ENCODE data around the gene ZNF12.
"Not testable (repeated sequence)": the region's sequence is repeated elsewhere in the genome, so short reads cannot be mapped to it uniquely, and the experiment has no call there.

The ZNF12 gene

DNA sequence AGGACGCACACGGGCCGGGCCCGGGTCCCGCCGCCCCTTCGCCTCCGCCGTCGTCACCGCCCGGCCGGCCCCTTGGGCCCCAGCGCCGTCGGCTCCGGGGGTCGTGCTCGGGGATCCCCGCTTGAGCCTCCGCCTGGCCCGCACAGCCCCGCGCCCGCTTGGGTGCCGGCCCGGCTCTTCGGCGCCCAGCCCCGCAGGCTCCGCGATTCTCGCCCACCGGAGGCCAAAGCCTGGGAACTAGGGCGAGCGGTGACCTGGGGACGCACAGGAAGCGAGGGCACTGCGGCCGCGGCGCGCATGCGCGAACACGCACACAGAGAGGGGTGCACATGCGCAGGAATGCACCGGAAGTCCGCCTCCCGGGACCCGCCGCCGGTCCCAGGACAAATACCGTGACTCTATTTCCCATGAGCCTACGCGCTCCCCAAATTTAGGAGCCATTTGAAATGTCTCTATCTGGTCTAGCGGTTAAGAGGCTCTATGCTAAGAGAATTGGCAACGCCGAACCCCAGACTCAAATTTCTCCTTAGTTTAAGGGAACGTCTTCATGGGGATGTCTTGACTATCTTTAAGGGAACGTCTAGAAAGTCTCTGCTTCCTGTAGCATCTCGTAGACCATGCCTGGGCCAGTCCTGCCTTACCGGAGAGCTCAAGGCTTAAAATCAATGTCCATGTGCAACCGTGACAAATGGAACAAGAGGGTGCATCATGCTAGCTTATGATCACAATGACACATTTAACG lies at the start of gene ZNF12:
ZNF12 (minus strand) TSS at position 282 of the 742 bp plus-strand sequence. CDS start 1,774 bp downstream, outside the sequence.
- DNase-seq = peak; percentile 81

DNA sequence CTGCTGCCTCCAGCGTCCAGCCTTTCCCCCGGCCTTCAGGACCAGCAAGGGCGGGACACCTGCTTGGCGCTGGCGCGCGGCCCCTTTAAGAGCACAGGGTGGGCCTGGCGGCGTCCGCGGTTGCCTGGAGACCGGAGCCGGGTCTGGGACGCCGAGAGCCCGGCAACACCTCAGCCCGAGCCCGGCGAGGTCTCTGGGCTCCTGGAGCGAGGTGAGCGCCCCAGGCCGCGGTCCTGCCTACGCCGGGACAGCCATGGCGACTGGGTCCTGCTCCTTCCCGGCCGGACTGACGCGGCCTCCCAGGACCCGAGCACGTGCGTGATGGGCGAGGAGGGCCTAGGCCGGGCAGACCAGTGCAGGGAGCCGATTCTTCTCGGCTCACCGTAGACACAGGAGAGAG lies 47.2 kb upstream of the ZNF12 start, which contains the start of gene RSPH10B2:
RSPH10B2 (plus strand) TSS at position 140 of the 400 bp plus-strand sequence. CDS start 3,575 bp downstream, outside the sequence.
- DNase-seq = not testable (repeated sequence)

DNA sequence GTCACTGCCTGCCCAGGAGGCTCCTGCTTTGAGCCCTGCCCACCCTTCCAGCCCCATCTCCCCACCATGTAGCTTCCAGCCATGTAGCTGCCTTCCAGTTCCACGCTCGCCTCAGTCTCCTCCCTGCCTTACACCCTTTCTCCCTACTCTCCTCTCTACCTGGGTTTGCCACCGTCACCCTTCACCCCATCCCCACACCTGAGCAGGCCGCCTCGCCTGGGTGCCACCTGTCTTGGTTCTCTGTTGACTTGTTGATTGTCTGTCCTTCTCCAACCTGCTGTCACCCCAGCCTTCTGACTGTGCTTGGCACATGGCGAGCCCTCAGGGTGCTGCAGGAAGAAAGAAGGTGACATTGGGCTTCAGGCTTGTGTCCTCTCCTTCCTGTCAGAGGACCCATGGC lies 43.4 kb upstream of the ZNF12 start:
- not testable (repeated sequence) for DNase-seq

DNA sequence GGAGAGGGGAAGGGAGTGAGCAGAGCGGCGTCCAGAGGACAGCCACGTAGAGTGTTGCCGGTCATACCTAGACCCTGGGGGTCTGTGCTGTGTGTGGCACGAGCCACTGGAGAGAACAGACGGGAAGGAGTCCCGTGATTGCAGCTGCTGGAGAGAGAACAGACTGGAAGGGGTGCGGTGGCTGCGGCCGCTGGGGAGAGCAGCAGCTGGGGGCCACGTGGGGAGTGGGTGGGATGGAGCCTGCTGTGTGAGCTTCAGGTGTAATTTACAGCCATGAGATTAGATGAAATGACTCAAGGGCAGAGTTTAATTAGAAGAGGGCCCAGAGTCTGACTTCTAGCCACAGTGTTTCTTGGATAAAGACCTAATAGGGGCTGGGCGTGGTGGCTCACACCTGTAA lies 42.6 kb upstream of the ZNF12 start:
- not testable (repeated sequence) for DNase-seq

DNA sequence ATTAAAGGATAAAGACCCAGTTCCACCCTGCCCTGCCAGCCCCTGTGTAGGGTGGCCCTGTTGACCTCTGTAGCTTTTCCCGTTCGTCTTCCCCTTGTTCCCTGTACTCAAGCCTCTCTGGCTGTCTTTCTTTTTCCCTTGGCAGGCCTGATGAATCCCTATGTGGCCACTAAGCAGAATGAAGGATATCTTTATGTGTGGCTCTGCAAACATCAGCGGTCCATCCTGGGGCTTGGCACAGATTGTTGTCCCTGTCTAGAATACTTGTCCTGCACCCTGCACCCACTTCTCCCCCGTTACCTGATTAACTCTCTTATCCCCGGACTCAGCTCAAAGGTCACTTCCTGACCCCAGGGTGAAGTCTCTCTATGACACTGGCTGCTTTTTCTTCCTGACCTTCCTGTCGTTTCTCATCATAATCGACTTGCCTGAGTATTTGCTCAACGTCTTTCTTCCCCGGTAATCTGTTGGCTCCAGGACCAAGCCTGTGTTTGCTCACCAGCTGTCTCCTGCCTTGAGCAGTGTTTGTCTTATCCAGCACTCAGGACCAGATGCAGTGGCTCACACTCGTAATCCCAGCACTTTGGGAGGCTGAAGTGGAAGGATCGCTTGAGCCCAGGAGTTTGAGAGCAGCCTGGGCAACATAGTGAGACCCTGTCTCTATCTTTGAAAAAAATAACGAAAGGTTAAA lies 37.8 kb upstream of the ZNF12 start:
- DNase-seq = not testable (repeated sequence)

DNA sequence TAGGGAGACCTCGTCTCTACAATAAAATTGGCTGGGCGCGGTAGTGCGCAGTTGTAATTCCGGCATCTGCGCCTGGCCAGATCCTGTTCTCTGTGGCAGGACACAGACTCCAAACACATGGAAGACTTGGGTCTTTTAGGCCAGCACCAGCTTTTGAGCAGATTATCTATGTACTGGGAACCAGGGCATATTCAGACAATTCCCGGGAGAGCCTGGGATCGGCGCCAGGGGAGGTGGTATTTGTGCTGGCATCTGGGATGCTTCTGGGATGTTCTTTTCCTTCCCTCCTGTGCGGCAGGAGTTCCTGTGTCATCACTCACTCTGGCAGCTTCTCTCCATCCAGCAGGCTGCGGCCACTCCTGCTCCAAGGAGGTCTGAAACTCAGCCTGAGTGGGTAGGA lies 31.7 kb upstream of the ZNF12 start:
- not testable (repeated sequence) for DNase-seq

DNA sequence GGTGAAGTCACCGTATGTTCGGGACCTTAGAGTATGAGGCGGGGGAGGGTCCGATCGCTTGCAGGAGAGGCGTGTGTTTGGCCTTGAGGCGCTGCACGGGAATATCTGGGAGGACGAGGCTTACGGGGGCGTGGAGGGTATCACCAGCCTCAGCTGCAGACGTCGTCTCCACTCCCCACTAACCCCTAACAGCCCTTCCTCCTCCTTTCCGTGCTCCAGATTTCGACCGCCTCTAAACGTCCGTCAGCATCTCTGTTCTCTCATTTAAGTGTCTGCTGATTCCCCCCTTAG lies 23.5 kb upstream of the ZNF12 start:
- no peak for DNase-seq

DNA sequence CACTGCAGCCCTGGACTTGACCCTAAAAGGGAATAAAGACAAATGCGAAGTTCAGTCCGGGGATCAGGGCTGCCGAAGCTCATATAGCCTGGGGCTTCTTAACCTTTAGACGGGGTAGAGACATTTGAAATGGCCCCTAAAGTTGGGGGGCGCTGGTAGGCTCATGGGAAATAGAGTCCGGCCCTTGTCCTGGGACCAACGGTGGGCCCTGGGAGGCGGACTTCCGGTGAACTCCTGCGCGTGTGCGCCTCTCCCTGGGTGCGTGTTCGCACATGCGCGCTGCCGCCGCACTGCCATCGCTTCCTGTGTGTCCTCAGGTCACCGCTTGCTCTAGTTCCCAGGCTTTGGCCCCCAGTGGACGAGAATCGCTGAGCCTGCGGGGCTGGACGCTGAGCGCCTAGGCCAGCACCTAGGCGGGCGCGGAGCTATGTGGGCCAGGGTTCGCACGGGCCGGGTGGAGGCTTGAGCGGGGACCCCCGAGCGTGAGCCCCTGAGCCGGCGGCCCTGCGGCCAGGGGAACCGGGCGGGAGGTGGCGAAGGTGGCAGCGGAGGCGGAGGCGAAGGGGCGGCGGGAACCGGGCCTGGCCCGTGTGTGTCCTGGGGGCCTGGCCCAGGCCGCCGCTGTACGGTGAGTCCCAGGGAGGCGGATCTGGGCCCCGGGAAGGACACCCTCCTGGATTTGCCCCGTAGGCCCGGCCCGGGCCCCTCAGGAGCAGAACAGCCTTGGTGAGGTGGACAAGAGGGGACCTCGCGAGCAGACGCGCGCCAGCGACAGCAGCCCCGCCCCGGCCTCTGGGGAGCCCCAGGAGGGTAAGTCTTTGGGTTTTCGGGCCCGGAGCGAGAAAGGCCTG lies 23.0 kb upstream of the ZNF12 start:
- DNase-seq = peak; percentile 88

DNA sequence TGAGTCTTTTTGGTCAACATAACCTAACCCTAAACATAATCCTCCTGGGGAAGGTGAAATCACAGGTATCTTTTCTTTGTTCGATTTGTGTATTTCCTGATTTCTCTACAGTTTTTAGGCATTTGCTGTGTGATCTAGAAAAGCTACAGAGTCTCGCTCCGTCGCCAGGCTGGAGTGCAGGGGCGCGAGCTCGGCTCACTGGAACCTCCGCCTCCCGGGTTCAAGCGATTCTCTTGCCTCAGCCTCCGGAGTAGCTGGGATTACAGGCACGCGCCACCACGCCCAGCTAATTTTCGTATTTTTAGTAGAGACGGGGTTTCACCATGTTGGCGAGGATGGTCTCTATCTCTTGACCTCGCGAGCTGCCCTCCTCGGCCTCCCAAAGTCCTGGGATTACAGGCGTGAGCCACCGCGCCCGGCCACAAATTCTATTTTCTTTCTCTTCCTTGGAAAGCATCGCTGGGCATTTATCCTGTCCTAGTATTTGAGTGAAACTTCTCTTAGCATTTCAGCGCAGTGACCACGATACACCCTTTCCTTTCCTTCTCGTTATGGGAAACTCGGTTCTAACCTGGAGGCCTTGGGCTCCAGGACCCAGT lies 22.2 kb upstream of the ZNF12 start:
- not testable (repeated sequence) for DNase-seq

DNA sequence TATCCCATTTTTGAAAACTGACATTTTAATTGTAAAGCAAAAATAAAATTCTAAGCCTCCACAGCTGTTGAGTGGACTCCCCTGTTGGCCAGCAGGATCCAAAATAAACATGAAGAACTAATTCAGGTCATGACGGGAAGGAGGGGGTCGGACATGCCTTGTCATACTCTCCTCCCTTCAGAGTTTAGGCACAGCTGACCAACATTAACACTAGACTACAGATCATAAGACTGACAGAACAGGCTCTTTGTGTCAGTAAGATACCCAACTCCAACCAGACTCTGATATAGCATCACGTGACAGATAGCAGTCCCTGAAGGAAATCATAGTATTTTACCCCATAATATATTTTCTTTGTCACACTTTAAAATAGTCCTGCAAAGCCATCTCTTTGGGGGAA lies 20.9 kb upstream of the ZNF12 start:
- DNase-seq = no peak

DNA sequence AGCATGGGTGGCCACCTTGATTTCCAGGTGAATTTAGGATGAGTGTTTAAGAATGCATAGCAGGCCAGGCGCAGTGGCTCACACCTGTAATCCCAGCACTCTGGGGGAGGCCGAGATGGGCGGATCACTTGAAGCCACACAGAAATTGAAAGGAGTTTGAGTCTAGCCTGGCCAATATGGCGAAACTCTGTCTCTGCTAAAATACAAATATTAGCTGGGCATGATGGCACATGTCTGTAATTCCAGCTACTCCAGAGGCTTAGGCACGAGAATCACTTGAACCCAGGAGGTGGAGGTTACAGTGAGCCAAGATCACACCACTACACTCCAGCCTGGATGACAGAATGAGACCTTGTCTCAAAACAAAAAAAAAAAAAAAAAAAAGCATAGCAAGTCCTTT lies 19.6 kb upstream of the ZNF12 start:
- not testable (repeated sequence) for DNase-seq

DNA sequence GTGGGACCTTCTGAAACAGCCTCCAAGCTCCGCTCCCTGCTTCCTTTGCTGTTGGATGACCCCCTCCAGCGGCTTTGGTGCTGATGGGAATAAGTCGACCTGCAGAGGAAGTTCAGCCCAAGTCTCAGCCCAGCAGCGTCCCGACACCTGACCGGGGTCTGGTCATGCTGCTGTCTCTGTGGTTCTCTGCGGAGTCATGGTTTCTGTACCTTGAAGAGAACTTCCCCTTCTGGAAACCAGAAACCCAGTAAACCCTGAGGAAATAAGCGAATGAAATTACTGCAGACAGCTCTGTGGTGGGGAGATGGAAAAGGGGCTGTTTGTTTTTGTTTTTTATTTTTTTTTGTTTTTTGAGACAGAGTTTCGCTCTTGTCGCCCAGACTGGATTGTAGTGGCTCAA lies 18.3 kb upstream of the ZNF12 start:
- no peak for DNase-seq

DNA sequence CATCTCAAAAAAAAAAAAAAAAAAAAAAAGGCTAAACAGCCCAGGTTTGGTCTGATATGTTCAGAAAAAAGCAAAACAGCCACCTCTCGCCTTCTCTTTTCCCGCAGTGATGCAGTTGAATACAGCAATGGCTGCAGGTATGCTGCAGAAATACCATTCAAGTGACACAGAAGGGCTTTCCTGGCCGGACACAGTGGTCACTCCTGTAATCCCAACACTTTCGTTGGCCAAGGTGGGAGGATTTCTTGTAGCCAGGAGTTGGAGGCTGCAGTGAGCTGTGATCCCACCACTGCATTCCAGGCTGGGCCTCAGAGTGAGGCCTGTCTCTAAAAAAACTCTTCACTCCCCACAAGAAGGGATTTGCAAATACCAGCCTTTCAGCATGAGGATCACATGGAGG lies 17.6 kb upstream of the ZNF12 start:
- not testable (repeated sequence) for DNase-seq

DNA sequence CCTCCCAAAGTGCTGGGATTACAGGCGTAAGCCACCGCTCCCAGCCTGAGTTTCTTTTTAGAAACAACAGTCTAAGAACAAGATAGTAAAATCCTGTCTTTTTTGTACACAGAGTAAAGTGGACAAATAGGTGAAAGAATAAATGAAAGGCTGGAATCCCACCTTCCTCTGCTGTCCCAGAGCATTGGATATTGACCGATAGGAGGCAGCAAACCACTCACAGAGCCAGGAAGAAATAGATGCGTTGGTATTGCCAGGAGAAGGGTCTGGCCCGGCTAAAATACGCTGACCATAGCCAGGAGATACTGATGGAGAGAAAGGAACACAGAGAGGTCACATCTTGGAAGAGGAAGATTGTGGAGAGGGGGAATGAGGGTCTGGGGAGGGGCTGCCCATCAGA lies 11.4 kb upstream of the ZNF12 start:
- DNase-seq = no peak

DNA sequence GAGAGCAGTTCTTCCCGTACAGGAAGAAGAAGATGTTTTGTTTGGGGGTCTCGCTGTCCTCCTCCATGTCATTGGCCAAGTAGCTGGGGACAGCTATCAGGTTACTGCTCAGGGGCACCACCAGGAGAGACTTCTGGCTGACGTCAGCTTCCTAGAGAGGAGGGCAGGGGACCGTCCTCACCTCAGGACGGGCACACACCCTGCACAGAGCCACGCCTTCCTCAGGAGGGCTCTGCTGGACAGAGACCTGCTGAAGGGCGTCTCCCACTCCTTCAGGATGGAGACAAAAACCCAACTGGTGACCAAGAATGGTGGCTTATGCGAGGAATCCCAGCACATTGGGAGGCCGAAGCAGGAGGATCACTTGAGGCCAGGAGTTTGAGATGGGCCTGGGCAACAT lies 9.2 kb upstream of the ZNF12 start:
- not testable (repeated sequence) for DNase-seq

DNA sequence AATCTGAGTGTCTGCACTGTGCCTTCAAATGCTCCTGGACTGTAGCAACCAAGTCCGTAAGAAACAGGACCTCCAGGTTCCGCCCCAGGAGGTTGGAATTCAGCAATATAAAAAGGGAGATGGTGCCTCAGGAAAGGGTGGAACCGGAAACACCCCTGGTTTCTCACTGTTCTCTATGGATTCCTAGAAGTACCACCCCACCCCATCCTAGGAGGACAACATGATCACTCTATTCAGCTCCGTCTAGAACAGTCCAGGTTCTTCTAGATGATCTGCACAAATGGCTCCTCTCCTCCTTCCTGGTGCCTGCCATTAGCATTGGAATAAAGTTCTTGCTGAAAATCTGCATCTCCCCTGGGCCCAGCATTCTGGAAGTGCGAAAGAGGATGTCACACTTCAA lies 7.6 kb upstream of the ZNF12 start:
- no peak for DNase-seq

DNA sequence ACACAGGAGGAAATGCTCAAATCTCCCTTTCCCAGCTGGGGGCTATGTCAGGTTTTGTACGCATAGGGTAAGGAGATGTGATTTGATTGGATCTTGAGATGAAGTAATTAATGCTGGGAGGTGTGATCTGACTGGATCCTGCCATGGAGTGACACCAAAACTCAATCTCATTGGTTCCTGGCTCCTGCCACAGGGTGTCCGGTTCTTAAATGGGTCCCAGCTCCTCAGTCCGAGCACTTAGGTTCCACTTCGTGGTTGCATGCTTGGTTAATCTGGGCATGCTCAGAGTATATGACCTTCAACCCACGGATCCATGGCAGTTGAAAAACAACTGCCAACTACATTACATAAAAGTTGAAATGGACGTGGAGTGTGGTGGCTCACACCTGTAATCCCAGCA lies 3.1 kb upstream of the ZNF12 start:
- no peak for DNase-seq

DNA sequence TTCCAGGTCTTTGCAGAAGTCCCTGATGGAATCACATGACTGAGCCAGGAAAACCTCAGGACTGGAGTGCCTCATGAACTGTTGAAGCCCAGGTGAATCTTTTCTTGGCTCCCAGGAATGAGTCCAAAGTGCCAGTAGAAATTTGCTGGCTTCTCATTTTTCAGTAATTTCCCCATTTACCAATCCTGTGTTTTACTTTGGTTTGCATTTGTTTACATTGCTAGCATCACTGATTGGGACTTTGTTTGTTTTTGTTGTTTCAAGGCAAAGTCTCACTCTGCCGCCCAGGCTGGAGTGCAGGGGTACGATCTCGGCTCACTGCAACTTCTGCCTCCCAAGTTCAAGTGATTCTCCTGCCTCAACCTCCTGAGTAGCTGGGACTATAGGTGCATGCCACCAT lies 1.6 kb upstream of the ZNF12 start:
- no peak for DNase-seq

DNA sequence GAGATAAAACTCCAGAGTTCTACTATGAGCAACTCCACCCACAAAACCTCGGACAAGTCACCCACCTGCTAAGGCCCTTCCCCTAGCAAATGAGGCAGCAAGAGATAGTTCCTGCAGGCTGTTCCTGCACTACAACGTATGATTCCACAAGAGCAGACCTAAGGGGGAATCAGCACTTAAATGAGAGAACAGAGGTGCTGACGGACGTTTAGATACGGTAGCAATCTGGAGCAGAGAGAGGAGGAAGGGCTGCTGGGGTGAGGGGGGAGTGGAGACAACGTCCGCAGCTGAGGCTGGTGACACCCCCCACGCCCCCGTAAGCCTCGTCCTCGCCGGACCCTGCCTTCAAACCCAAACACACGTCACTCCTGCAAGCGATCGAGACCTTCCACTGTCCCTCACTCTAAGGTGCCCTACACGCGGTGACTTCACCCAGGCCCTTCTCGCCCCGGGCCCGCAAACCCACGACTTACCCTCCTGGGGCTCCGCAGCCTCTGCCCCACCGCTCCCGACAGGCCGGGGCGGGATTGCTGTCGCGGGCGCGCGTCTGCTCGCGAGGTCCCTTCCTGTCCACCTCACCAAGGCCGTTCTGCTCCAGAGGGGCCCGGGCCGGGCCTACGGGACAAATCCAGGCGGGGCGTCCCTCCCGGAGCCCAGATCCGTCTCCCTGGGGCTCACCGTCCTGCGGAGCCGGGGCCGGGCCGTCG lies 635 bp downstream of the ZNF12 start:
- DNase-seq = no peak

DNA sequence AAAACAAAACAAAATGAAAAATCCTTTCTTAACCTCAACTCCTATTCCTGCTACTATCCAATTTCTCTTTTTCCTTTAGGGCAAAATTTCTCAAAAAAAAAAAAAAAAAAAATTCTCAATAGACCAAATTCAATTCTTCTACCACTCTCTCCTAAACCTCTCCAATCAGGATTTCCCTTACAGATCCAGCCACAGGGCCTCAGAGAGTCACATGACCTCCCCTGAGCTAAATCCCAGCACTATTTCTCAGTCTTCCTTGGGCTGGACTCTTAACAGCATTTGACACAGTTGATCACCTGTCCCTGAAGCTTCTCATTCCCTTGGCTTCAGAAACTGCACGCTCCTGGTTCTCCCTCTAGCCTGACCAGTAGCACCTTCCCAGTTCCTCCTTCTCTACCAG lies 4.9 kb downstream of the ZNF12 start:
- no peak for DNase-seq

DNA sequence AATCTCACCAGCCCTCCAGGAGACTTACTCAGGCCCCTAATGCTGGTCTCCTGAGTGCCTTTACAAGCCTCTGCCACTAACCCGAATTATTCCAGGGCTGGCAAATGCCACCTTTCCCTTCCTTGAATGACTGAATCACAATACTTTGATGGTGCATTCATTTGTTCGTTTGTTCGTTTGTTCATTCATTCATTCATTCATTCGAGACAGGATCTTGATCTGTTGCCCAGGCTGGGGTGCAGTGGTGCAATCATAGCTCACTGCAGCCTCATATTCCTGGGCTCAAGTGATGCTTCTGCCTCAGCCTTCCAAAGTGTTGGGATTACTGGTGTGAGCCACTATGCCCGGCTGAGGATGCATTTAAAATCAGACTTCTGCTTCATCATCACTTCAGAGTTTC lies 6.0 kb downstream of the ZNF12 start:
- DNase-seq = no peak

DNA sequence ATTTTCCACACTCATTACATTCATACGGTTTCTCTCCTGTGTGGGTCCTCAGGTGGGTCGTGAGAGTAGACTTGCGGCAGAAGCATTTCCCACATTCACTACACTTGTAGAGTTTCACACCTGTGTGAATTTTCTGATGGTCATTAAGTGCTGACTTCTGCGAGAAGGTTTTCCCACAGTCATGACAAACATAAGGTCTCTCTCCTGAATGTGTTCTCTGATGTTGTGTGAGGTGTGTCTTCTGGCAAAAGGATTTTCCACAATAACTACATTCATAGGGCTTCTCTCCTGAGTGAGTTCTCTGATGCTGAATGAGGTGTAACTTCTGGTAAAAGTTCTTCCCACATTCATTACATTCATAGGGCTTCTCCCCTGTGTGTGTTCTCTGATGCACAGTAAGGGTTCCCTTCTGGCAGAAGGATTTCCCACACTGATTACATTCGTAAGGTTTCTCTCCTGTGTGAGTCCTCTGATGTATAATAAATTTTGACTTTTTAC lies 15.1 kb downstream of the ZNF12 start:
- DNase-seq = no peak
